Gastrocnemius medialis (tissue), 4 donors: ENCODE measurements around the gene CFAP299. TPM values are rescaled to one million over a fixed set of nuclear protein-coding genes. Genes with fewer than 3 reads are reported as not detected.

Experiments used
- ATAC-seq, 2 donors: fragments of 150-250 bp; one replicate each; pipeline ENCODE4 v1.9.1; 2016
- DNase-seq, 2 donors: peaks; one replicate each; pipeline ENCODE4 v3.0.0-alpha.2; 2019
- H3K27ac ChIP-seq, 4 donors: fragments of 200-600 bp; sonication (generic); 1 replicate in 1 of 4; 2 replicates in 3 of 4; pipeline ENCODE4 v1.5.1; 2016 to 2018; ENCODE audit warnings: mild to moderate bottlenecking in 2 of 4, moderate library complexity in 1 of 4
- H3K27me3 ChIP-seq, 3 donors: fragments of 200-600 bp; sonication (generic) in 2 of 3; 1 replicate in 1 of 3; 2 replicates in 2 of 3; pipeline versions ENCODE4 v1.5.1 to v1.6.0; 2016 to 2019; ENCODE audit warnings: mild to moderate bottlenecking in 1 of 3, moderate library complexity in 1 of 3
- H3K36me3 ChIP-seq, 2 donors: fragments of 200-600 bp; sonication (generic) in 1 of 2; one replicate each; pipeline ENCODE4 v1.5.1; 2017 to 2018
- H3K4me1 ChIP-seq, 2 donors: fragments of 200-600 bp; sonication (generic) in 1 of 2; one replicate each; pipeline ENCODE4 v1.5.1; 2016 to 2017; ENCODE audit warnings: mild to moderate bottlenecking in 2 of 2
- H3K4me3 ChIP-seq, 4 donors: fragments of 200-600 bp; sonication (generic) in 3 of 4; 1 replicate in 1 of 4; 2 replicates in 3 of 4; pipeline ENCODE4 v1.5.1; 2016 to 2019; ENCODE audit warnings: mild to moderate bottlenecking in 2 of 4
- H3K9me3 ChIP-seq, 3 donors: fragments of 200-600 bp; sonication (generic) in 2 of 3; 1 replicate in 1 of 3; 2 replicates in 2 of 3; pipeline ENCODE4 v1.5.1; 2016 to 2019
- CTCF ChIP-seq, 5 experiments: fragments of 450-650 bp in 3 of 5; fragments of 200-600 bp in 2 of 5; sonication (generic) in 2 of 5; IDR thresholded peaks in 4 of 5; conservative IDR thresholded peaks in 1 of 5; 1 replicate in 4 of 5; 2 replicates in 1 of 5; pipeline ENCODE4 v1.5.1; 2016 to 2019; ENCODE audit warnings: antibody characterized with exemption in 5 of 5, mild to moderate bottlenecking in 3 of 5, moderate library complexity in 3 of 5
- POLR2A ChIP-seq, 2 donors: fragments of 450-650 bp; IDR thresholded peaks; one replicate each; pipeline ENCODE4 v1.6.1; 2017; ENCODE audit warnings: antibody characterized with exemption in 2 of 2, mild to moderate bottlenecking in 2 of 2, moderate library complexity in 2 of 2
- in situ Hi-C, 4 donors: fragments of 200-750 bp; cut with MboI; loops; one replicate each; pipeline versions ENCODE4 v1.15.0 to v1.8.0; 2017; ENCODE audit warnings: low sequenced_read_pairs in 4 of 4
- intact Hi-C: fragments of 100-400 bp; cut with DNase I; formaldehyde crosslinking; loops from one replicate; pipeline ENCODE4 v1.15.1; 2023; ENCODE audit warnings: low total_unique reads
- total RNA-seq, 4 donors: library from RNA; depleted of rRNA; stranded (reverse); fragments of >200 nt; gene quantifications; one replicate each; pipeline versions ENCODE4 v1.1.0 to v1.2.3, GENCODE V29; 2016

CFAP299 gene
- total RNA-seq, 4 donors from 2014 or later: not detected

- no peak overlapping the region for H3K4me3 ChIP-seq
- no peaks in the 10 kb centered on the region for H3K27me3 ChIP-seq
- ATAC-seq (no peak), DNase-seq (no peak)
- TF ChIP-seq POLR2A (IDR thresholded peaks at IDR 0.05) (no peak), CTCF (IDR thresholded peaks at IDR 0.05 in 4 of 5, conservative IDR thresholded peaks at IDR 0.05 in 1 of 5) (no peak)
- intact Hi-C loops (no loop called here), in situ Hi-C loops (no loop called here)
- no peak overlapping the region for H3K27ac ChIP-seq
- no peaks in the 10 kb centered on the region for H3K36me3 ChIP-seq
- no peaks in the 10 kb centered on the region for H3K4me1 ChIP-seq
- no peaks in the 10 kb centered on the region for H3K9me3 ChIP-seq
Observed at GRCh38 chr4:80495865-80496264, 160.3 kb downstream of the CFAP299 start.

- ATAC-seq (no peak), DNase-seq (no peak)
- Histone ChIP-seq H3K27ac (no peak overlapping the region), H3K27me3 (no peaks in the 10 kb centered on the region), H3K36me3 (no peaks in the 10 kb centered on the region), H3K4me1 (no peaks in the 10 kb centered on the region), H3K9me3 (no peaks in the 10 kb centered on the region), H3K4me3 (no peak overlapping the region)
- in situ Hi-C loops (no loop called here), intact Hi-C loops (no loop called here)
- no peak for TF ChIP-seq POLR2A (IDR thresholded peaks at IDR 0.05)
- no peak for TF ChIP-seq CTCF (IDR thresholded peaks at IDR 0.05 in 4 of 5, conservative IDR thresholded peaks at IDR 0.05 in 1 of 5)
Observed at GRCh38 chr4:80498725-80499124, 163.2 kb downstream of the CFAP299 start.

DNA sequence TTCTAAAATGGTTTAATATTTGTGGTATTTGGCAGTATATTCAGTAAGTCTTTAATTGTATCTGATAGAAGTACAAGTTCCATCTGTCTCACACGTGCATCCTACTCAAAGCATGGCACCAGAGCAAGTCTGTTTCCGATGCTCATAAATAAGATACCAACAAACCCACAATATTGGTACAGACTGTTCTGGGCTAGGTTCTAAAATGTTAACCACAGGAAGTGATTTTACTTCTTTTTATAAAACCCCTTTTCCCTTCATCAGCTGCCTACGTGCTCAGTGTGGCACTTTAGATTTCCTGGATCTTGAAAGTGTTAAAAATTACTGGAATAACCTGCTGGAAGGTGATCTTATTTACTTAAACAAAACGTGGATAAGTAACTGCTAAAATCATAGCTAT is 165.1 kb downstream of the CFAP299 start:
- Histone ChIP-seq H3K27me3 (no peaks in the 10 kb centered on the region), H3K36me3 (no peaks in the 10 kb centered on the region), H3K9me3 (no peaks in the 10 kb centered on the region), H3K4me1 (no peaks in the 10 kb centered on the region), H3K4me3 (no peak overlapping the region), H3K27ac (no peak overlapping the region)
- no peak for ATAC-seq
- intact Hi-C loops: no loop called here
- in situ Hi-C loops: no loop called here
- TF ChIP-seq POLR2A (IDR thresholded peaks at IDR 0.05) (no peak), CTCF (IDR thresholded peaks at IDR 0.05 in 4 of 5, conservative IDR thresholded peaks at IDR 0.05 in 1 of 5) (no peak)
- no peak for DNase-seq

DNA sequence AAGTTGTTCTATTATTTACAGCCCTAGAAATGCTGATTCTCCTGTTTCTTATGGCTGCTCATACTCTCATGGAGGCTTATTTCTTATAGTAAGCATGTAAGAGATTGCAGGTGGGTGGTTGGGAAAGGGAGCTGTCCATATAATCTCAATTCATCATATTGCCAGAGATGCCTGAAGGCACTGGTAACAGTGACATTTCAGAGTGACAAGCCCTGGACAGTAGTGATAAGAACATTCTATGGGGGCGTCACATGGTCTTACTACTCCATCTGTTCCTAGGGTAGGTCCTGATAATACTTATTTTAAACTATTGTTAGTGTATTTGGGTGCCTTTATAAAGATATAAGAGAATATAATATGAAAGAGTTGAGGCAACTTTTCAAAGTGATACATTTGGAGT is 171.5 kb downstream of the CFAP299 start:
- TF ChIP-seq CTCF (IDR thresholded peaks at IDR 0.05 in 4 of 5, conservative IDR thresholded peaks at IDR 0.05 in 1 of 5) (no peak), POLR2A (IDR thresholded peaks at IDR 0.05) (no peak)
- ATAC-seq: no peak

DNA sequence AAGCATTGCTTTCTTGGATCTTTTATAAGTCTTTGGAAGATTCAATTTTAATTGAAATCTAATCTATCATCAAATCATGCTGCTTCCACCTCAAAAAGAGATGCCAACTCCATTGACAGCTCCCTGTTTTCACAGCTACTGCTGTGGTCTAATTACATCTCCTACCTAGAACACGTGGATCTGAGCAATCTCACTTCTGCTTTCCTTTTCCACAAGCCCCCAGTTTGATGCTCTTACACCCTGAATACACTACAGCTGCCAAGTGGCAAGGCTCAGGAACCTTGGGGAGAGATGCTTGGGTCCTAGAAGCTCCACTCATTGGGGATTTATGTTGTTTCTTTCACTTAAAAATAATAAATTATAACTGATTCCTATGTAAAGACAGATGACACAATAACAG is 172.0 kb downstream of the CFAP299 start:
- no peaks in the 10 kb centered on the region for H3K27me3 ChIP-seq
- no peaks in the 10 kb centered on the region for H3K4me1 ChIP-seq
- intact Hi-C loops: no loop called here
- H3K36me3 ChIP-seq: no peaks in the 10 kb centered on the region
- H3K27ac ChIP-seq: no peak overlapping the region
- ATAC-seq (no peak), DNase-seq (no peak)
- H3K4me3 ChIP-seq: no peak overlapping the region
- no peak for TF ChIP-seq POLR2A (IDR thresholded peaks at IDR 0.05)
- no peak for TF ChIP-seq CTCF (IDR thresholded peaks at IDR 0.05 in 4 of 5, conservative IDR thresholded peaks at IDR 0.05 in 1 of 5)
- in situ Hi-C loops: no loop called here
- no peaks in the 10 kb centered on the region for H3K9me3 ChIP-seq

More for the DNA sequence above, 171.5 kb downstream of the CFAP299 start:
- H3K27me3 ChIP-seq: no peaks in the 10 kb centered on the region
- in situ Hi-C loops: no loop called here
- intact Hi-C loops: no loop called here
- H3K4me1 ChIP-seq: no peaks in the 10 kb centered on the region
- no peaks in the 10 kb centered on the region for H3K9me3 ChIP-seq
- H3K4me3 ChIP-seq: no peak overlapping the region
- no peaks in the 10 kb centered on the region for H3K36me3 ChIP-seq
- no peak overlapping the region for H3K27ac ChIP-seq
- DNase-seq: no peak
